ENCODE data around the gene CLNK.

The CLNK gene

DNA sequence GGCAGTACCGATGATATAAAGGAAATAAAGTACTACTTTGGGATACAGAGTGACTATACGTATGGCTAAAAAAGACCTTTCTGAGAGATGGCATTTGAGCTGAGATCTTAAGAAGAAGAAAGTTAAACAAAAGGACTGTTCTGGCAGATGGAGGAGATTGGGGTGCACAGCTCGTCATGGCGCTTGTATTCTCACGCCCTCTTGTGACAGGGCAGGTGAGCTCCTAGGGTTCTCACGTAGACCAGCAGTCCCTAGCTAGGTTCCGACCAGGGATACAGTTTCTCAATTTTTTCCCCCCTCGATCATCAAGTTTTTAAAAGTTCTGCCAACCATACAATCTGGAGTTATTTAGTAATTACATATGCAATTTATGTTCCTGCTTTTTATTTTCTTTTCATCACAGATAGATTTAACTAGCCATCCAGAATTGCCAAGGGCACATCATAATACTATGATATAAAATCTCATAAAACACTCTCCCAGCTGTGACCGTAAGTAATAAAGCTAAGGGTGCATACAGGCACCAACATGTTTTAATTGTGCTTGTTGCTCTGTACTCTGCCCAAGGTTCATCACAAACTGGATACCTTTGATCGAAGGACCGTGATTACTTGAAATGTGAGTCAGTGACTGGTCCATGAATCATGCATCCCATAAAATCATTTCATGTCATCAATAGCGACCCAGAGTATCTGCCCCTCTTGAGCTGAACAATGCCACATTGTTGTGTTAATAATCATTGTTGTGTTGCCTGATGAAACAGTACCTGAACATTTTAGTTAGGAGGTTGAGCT, 157.9 kb downstream of the CLNK start:
- DNase-seq (ENCODE audit: low read depth in 4 of 4, low spot score in 1 of 4) = no peak

DNA sequence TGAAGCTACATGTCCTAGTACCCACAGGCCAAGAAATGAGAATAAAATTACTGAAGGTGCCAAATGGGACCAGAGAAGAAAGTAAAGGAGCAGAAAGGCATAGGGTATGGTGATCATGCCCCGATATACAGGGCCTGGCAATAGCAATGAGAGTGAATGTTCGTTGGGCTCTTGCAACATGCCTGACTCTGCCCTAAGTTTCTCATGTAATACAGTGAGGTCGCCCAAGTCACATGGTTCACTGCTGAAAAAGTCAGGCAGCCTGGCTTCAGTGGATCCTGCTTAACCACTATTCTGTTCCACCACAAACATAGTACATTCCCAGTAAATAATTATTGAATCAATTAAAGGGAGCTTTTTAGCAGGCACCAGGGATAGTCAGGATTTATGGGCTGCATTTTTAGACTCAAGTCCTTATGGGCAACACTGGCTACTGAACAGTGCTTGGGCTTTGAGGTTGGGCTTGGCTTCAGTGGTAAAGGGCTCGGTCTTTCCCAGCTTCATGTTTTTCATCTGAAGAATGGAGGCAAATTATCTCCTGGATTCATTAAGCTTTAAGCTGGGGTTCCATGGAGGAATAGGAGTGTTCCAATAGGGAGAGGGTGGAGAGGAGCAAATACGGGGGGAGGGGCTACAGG, 160.3 kb downstream of the CLNK start:
- no peak for DNase-seq (ENCODE audit: low read depth in 4 of 4, low spot score in 1 of 4)

DNA sequence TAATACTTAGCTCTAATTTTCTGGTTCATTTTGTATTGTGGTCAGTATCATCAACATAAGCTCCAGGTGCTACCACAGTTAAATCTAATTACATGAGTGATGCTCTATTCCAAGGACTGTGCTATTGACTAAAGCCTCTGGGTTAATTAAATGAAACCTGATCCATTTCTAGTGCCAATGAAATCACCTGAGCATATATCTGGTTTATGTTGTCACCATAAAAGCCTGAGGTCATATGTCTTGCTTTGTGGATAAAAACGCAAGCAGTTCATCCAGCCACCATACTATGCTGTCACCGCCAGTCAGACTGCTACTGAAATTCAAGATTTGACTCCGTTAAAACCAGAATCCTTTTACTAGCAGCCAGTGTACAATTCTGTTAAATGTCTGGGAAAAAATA, 163.1 kb downstream of the CLNK start:
- DNase-seq (ENCODE audit: low read depth in 4 of 4, low spot score in 1 of 4) = no peak

DNA sequence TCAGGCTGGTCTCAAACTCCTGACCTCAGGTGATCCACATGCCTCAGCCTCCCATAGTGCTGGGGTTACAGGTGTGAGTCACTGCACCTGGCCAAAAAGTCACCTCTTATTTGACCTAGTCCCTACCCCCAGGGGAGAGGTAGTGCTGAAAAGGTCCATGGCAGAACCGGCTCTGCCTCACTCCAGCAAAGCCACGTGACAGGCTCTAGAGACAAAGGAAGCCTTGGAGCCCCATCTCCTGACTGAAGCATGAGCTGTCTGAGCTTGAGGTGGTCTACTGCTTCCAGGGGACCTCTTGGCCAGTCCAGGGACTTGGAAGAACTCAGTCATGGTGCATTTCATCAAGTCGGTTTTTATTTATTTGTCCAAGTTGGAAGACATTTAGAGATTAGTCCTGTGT, 174.8 kb downstream of the CLNK start:
- no peak for DNase-seq (ENCODE audit: low read depth in 4 of 4, low spot score in 1 of 4)

DNA sequence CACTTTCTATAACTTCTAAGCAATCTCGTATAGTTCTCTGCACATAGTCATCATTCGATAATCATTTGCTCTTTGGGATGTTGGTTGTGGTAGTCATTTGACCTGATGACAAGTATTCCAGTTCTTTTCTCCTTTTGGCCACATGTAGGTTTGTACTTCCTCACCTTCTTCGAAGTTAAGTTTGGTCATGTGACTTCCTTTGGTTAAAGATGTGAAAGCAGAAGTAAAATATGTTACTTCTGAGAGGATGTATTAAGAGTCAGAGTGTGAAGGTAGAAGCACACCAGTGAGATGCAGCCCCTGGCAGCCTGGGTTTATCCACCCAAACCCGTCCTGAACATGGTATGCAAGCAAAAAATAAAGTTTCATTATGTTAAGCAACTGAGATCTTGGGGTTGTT, 178.5 kb downstream of the CLNK start:
- no peak for DNase-seq (ENCODE audit: low read depth in 4 of 4, low spot score in 1 of 4)

DNA sequence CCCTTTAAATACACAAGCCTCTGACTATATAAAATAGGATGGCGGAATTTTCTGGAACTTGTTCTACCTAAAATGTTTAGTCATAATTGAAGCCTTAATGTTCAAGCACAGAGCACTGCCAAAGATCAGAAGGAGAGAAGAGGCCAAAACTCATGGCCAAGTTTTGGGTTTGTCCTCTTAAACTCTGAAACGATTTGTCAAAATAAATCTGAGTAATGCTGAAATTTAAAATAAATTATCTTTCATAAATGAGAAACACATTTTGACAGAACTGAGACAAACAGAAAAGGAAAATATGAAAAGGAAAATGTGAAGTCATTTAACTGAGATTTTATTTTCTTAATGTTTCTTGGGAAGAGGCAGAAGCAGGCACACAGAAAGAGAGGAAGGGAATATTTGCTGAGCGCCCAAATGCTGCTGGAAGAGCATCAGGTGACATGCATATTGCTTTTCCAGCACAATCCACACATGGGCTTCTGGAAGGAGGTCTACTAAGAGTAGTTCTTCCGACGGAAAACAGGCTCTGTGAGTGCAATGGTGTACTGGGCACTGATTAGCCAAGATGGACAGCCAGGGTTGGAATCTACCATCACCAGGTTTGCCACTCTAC, 179.9 kb downstream of the CLNK start:
- DNase-seq (ENCODE audit: low read depth in 4 of 4, low spot score in 1 of 4) = no peak

DNA sequence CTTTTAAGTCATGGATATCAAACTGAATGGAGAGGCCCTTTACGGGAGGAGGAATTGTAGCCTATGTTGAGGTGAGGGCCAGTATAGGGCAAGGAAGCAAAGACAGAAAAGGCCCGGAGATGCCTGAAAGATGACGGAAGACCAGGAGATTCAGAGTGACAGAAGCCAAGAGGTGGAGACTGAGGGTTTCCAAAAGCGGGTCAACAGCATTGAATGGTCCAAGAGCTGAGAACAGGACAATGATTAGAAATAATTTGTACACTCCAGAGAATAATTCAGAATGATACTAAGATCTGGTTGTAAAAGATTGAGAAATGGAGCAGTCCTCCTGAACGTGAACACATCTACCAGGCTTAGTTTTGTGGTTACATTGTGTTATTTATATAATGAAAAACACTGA, 181.9 kb downstream of the CLNK start:
- DNase-seq (ENCODE audit: low read depth in 4 of 4, low spot score in 1 of 4) = no peak

DNA sequence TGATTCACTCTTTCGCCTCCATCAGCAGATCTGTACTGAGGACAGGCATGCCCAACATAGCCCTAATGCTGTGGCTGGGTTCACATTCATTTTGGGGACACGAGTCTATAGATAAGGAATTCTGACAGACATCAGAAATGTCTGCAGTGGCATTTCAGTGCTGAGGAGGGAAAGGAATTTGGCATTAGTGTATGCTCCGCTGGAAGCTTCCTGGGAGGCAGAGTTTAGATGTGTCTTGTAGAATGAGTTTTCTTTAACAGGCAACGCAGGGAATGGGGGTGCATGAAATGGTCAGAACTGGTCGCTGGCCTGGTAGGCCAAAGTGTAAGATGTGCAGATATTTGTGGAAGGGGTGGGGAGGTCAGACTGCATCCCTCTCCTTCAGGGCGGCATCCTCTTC, 183.8 kb downstream of the CLNK start:
- DNase-seq (ENCODE audit: low read depth in 4 of 4, low spot score in 1 of 4) = no peak

DNA sequence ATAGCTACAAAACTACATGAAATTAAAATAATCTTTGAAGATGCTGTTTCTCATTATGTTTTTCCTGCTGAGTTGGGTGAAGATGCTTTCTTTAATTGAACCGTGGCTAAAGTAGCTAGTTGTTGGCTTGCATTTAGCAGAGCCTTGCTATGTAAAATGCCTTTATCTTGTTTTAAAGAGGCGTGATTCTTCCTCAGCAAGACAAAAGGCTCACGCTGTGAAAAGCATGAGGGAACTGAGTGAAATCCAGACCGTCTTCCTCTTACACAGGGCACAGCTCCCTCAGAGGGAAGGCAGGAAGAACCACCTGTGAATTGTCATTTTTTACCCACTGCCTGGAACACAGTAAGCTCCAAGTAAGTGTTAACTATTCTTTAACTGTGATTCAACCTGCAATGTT, 188.4 kb downstream of the CLNK start:
- DNase-seq (ENCODE audit: low read depth in 4 of 4, low spot score in 1 of 4) = no peak

DNA sequence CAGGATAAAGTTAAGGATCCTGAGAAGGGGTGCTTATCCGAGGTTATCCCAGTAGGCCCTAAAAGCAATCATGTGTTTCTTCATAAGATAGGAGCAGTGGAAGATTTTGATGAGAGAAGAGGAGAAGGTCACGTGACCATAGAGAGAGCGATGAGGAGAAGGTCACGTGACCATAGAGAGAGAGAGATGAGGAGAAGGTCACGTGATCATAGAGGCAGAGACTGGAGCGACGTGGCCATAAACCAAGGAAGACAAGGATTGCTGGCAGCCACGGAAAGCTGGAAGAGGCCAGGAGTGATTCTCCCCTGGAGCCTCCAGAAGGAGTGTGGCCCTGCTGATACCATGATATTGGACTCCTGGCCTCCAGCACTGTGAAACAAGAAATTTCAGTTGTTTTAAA, 188.9 kb downstream of the CLNK start:
- no peak for DNase-seq (ENCODE audit: low read depth in 4 of 4, low spot score in 1 of 4)

DNA sequence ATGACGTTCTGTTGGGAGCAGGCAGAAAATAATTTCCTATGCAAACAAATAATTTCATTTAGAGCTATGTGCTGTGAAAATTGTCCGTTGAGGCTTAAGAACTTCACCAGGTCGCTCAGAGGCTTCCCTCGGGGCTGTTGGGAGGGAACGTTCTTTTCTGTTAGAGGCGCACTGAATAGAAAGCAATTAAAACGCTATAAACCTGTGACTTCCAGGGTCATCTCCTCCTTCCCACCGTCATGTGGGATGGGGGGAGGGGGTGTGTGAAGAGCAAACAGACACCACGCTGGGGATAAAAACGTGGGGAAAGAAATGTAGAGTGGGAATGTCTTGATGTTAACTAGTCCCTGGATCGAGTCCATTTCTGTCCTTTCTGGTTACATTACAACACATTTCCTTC, 192.1 kb downstream of the CLNK start:
- DNase-seq (ENCODE audit: low read depth in 4 of 4, low spot score in 1 of 4) = no peak

DNA sequence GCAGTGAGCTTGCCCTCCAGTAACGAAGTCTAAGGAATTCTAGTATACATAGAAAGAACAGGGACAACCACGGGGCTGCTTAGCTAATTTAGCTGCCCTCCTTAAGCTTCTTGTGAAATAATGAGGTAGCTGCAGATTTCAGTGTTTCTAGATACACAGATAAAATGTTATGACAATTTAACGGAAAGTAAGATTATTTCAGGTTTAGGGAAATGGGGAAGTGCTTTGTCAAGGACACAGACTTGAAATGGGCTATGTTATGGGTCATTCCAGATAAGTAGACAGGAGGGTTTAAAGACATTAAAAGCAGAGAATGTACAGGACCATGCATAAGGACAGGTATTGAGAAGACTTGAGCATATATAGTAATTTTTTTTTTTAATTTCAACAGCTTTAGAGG, 193.2 kb downstream of the CLNK start:
- no peak for DNase-seq (ENCODE audit: low read depth in 4 of 4, low spot score in 1 of 4)

DNA sequence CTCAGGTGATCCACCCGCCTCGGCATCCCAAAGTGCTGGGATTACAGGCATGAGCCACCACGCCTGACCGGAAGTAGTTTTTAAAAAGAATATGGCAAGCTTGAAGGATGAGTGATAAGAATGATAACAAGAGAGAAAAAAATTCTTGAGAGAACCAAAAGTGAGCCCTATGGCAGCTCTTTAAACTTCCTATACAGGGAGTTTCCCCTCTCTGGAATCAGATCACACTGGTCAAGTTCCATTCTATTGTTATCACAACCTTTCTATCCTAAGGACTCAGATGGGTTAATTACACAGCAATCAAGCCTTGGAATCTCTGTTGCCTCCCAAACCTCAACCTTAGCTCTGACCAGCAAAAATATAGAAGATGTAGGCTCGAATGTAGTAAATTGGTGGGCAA, 193.6 kb downstream of the CLNK start:
- DNase-seq (ENCODE audit: low read depth in 4 of 4, low spot score in 1 of 4) = no peak

DNA sequence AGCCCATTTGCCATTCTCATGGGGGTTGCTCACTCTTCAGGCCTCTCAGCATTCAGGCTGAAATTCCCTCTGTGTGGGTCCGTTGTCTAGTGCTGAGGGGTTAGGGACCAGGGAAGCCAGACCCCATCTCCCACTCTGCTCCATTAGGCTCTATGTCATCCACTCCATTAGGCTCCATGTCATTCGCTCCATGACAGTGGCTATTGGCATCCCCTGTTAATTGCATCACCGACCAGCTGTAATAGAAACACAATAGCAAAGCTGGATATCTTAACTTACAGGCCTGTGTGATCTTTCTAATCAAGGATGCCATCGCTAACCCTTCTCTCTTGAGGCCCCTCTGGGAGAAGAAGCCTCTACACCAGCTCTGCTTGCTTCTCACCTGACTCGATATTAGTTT, 201.7 kb downstream of the CLNK start:
- no peak for DNase-seq (ENCODE audit: low read depth in 4 of 4, low spot score in 1 of 4)

DNA sequence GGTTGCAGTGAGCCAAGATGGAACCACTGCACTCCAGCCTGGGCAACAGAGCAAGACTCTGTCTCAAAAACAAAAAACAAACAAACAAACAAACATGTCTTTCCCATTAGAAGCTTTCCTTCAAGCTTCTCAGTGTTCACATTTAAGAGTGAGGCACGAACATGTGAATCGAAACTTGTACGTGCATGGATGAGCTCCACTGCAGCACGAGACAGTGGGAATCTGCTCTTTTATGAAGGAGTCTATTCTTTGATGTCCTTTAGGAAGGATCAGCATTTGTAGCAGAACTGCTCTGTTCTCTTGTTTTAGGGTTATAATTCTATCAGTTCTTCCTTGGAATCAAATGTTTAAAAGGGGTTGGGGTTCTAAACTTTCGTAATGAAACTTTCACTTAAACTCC, 204.0 kb downstream of the CLNK start:
- DNase-seq (ENCODE audit: low read depth in 4 of 4, low spot score in 1 of 4) = no peak

DNA sequence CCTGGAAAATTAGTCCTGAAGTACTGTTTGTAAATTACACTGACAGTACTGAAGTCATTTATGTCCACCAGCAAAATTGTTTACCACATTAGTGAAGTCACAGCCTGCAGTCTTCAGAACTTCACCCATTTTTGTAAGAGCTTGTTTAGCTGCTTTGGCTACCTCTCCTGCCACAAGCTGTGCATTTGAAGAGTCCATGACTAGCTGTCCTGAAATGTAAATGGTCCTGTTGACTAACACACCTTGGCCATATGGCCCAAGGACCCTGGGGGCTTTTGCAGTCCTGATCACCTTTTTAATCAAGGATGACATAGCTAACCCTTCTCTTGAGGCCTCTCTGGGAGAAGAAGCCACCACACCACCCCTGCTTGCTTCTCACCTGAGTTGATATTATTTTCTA, 205.9 kb downstream of the CLNK start:
- no peak for DNase-seq (ENCODE audit: low read depth in 4 of 4, low spot score in 1 of 4)

DNA sequence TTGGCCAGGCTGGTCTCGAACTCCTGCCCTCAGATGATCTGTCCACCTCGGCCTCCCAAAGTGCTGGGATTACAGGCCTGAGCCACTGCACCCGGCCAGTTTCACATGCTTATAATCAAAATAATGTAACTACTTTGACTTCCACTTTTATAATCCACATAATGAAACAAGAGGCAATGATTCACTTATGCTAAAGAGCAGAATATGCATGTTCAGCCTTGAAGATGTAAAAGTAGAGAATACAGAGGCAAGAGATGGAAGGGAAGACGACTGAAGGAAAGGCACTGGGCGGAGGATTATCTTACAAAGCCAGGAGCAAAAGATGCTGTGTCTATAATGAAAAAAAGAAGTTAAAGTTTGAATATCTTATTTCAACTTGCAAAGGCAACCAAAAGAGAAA, 214.1 kb downstream of the CLNK start:
- DNase-seq (ENCODE audit: low read depth in 4 of 4, low spot score in 1 of 4) = no peak

DNA sequence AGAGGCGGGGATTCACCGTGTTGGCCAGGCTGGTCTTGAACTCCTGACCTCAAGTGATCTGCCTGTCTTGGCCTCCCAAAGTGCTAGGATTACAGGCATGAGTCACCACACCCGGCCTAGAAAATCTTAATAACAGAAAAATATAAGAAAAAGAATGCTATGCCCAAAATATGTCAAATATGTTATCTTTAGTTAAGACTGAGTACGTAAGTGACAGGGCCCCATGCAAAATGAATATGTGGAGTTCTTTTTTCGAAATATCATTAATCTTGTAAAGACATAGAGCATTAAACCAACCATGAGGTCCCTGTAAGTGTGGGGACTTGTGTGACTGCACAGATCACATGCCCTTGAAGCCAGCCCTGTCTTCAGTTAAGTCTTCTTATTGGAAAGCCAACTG, 218.4 kb downstream of the CLNK start:
- no peak for DNase-seq (ENCODE audit: low read depth in 4 of 4, low spot score in 1 of 4)

DNA sequence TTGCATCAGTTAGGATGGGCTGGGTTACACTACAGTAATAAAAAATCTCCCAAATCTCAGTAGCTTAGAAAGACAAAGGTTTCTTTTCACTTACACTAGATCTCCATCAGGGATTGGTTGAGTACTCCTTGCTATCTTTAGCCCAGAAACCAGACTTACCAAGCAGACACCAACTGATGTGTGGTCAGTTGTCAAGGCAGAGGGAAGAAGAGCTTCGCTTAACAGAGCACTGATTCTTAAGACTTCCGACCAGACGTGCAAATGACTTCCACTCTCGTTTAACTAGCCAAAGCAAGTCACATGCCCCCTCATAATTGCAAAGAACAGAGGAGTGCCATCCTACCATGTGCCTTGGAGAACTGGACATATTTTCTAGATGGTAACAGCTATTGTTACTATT, 221.7 kb downstream of the CLNK start:
- no peak for DNase-seq (ENCODE audit: low read depth in 4 of 4, low spot score in 1 of 4)

DNA sequence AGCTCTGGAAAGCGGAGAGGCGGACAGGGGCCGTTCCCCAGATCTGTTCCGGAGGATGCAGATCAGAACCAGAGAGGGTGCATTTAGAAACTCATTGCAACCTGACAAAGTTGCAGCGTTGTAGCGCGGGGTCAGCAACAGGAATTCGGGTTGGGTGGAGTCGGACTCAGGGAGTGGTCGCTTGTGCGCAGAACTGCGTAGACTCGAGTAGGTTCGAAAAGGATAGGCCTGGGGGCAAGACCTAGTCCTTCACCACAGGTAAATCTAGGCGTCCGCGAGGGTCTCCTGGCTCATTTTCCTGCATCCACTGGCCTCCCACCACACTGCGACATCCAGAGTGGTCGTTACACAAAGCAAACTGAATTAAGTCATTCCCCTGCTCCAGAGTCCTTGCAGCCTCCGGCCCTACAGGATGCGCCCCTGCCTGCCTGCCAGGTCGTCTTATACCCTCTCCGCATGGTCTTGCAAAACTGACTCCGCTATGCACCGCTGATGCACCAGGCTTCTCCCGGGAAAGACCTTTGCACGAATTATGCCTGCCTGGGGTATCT, 222.6 kb downstream of the CLNK start:
- DNase-seq (ENCODE audit: low read depth in 4 of 4, low spot score in 1 of 4) = no peak

DNA sequence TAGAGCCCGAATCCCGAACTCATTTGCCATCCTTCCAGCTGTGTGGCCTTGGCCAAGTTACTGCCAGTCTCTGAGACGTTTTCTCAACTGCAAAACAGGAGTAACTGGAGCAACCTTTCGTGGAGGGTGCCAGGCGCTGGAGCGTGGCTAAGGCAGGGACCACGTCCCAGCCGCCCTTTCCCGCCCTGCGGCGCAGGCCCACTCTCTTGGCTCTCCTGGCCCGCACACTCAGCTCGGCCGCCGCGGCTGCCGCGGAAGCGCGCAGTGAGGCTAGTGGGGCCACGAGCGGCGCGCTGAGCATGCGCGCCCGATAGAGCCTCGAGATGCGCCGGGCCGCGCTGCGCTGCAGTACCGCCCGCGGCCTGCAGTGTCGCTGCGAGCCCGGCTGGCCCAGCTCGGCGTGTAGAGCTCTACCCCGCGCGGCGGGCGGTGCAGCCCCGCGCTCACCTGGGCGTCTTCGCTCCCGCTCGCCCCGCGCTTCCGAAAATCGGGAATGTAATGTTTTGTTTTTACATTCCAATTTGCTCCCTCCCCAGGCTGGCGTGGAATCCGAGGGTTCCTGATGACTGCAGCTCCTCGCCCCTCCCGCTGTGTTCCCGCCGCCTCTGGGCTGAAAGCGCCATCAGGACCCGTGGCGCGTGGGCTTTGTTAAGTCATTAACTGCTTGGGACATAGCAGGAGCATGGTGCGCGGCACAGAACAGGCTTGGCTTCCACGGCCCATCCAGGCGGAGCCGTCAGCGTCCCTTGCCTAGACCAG, 223.3 kb downstream of the CLNK start:
- peak; percentile 29 to 65 (median 58) for DNase-seq (ENCODE audit: low read depth in 4 of 4, low spot score in 1 of 4)
